K562 (cell line): ENCODE results near the gene ANTKMT. TPM values are rescaled to one million over a fixed set of nuclear protein-coding genes. Genes with fewer than 3 reads are reported as not detected.

Experiments
- HOXB6 ChIP-seq: fragments of 250-450 bp; sonication (Bioruptor Pico); IDR thresholded peaks from 2 replicates; pipeline ENCODE4 v1.5.1; 2022; ENCODE audit warnings: mild to moderate bottlenecking, borderline replicate concordance
- IRF2 ChIP-seq: sonication (generic); formaldehyde crosslinking; IDR thresholded peaks from 2 replicates; pipeline ENCODE4 v1.8.1; 2022; ENCODE audit warnings: mild to moderate bottlenecking, missing genetic modification reagents
- MBD2 ChIP-seq: sonication (generic); IDR thresholded peaks from 2 replicates; pipeline ENCODE4 v1.6.1; 2016; ENCODE audit warnings: low read depth, borderline replicate concordance
- POLR2AphosphoS5 ChIP-seq: IDR thresholded peaks from 2 replicates; pipeline ENCODE4 v1.6.1; 2011; ENCODE audit warnings: mild to moderate bottlenecking, low read depth, low read length, moderate library complexity; ENCODE audit not compliant: control insufficient read depth, insufficient read depth
- SMARCB1 ChIP-seq: IDR thresholded peaks from 2 replicates; pipeline ENCODE4 v1.6.1; 2011; ENCODE audit warnings: improper control_type of control experiment, low read depth; ENCODE audit not compliant: insufficient read length
- ZBTB8A ChIP-seq: fragments of 450-650 bp; IDR thresholded peaks from 2 replicates; pipeline ENCODE4 v1.6.1; 2018; ENCODE audit warnings: mild to moderate bottlenecking, moderate library complexity; ENCODE audit not compliant: partially characterized antibody
- ZNF212 ChIP-seq: fragments of 450-650 bp; formaldehyde crosslinking; IDR thresholded peaks from 2 replicates; pipeline ENCODE4 v1.4.0; 2020; ENCODE audit warnings: mild to moderate bottlenecking
- polyA plus RNA-seq, 8 experiments: library from polyadenylated mRNA; depleted of rRNA in 4 of 8; stranded (reverse) in 5 of 8; unstranded in 3 of 8; fragments of >200 nt; fragmentation: Nextera tagmentation in 2 of 8; fragmentation: Illumina TruSeq in 1 of 8; extraction: Ambion mirVana in 2 of 8; extraction: Trizol in 1 of 8; gene quantifications; 2 replicates each; pipeline versions ENCODE4 v1.2.1 to v1.2.3, GENCODE V29; 2011 to 2014; ENCODE audit warnings: inconsistent platforms in 1 of 8, missing spikeins in 1 of 8
- total RNA-seq, 7 experiments: library from RNA; depleted of rRNA in 6 of 7; stranded (reverse); fragments of >200 nt in 6 of 7; fragmentation: Illumina TruSeq in 2 of 7; extraction: Trizol in 2 of 7; gene quantifications; 2 replicates each; pipeline versions ENCODE4 v1.2.1 to v1.2.3, GENCODE V29; 2011 to 2021; ENCODE audit warnings: low replicate concordance in 1 of 7
- TF ChIP-seq, protein P1 (sequence below): fragments of 450-650 bp; IDR thresholded peaks from 2 replicates; pipeline ENCODE4 v1.6.1; 2017; ENCODE audit warnings: antibody characterized with exemption
- TF ChIP-seq, protein P2 (sequence below): fragments of 450-650 bp; IDR thresholded peaks from 2 replicates; pipeline ENCODE4 v1.7.0; 2016; ENCODE audit warnings: borderline replicate concordance
- TF ChIP-seq, protein P3 (sequence below): sonication (generic); formaldehyde crosslinking; IDR thresholded peaks from 2 replicates; pipeline ENCODE4 v1.9.0; 2022; ENCODE audit warnings: mild to moderate bottlenecking, missing genetic modification reagents
- TF ChIP-seq, protein P4 (sequence below), 2 experiments: fragments of 450-650 bp; formaldehyde crosslinking in 1 of 2; IDR thresholded peaks; 2 replicates each; pipeline versions ENCODE4 v1.4.0 to v1.6.1; 2014 to 2020; ENCODE audit warnings: mild to moderate bottlenecking in 2 of 2, borderline replicate concordance in 1 of 2, low read depth in 1 of 2

Gene ANTKMT
- total and polyA plus RNA-seq, 9 of the 15 experiments (the other 6 are each of a cell fraction or from before 2014, with no cell fraction given): 0.58 to 217 (median 19.1) TPM

DNA sequence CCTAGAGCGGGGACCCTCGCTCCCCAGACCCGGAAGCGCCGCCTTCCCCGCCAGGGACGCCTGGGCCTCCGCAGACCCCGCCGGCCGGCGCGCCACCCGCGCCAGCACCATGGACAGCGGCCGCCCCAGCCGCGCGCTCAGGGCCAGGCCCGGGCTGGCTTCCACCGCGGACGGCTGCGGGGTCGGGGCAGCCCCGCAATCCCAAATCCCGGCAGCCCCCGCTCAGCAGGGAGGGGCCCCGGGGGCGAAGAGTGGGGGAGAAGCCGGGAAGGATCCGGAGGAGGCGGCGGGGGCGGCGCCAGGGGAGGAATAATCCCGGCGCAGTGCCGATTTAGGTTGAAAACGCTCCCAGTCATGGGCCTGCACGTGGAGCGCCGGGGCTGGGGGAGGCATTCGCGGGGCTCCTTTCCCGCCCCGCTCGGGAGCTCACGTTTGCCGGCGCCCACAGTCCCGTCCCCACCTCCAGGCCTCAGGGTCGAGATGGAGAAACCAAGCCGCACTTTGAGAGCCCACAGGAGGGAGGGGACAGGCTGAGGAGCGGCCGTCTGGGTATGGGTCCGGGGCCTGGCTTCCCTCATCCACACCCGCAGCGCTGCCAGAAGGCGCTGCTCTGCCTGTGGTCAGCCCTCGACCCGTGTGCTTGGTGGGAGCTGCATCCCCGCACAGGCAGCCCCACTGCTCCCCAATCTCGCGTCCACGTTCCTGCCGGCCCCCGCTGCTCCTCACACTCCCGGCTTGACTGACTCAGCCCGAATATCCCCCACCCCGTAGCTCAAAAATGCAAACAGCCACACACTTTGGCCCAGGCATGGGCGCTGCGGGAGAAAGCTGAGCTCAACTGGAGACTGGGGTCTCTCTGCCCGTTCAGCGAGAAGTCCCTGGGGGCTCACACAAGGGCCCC, 20.0 kb upstream of the ANTKMT start (continued):
- TF ChIP-seq HOXB6 (no peak), ZBTB8A (no peak), SMARCB1 (no peak), MBD2 (no peak), POLR2AphosphoS5 (no peak), ZNF212 (no peak), IRF2 (CRISPR knock-in tag) (no peak)
- TF ChIP-seq, protein P1, sequence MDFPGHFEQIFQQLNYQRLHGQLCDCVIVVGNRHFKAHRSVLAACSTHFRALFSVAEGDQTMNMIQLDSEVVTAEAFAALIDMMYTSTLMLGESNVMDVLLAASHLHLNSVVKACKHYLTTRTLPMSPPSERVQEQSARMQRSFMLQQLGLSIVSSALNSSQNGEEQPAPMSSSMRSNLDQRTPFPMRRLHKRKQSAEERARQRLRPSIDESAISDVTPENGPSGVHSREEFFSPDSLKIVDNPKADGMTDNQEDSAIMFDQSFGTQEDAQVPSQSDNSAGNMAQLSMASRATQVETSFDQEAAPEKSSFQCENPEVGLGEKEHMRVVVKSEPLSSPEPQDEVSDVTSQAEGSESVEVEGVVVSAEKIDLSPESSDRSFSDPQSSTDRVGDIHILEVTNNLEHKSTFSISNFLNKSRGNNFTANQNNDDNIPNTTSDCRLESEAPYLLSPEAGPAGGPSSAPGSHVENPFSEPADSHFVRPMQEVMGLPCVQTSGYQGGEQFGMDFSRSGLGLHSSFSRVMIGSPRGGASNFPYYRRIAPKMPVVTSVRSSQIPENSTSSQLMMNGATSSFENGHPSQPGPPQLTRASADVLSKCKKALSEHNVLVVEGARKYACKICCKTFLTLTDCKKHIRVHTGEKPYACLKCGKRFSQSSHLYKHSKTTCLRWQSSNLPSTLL: no peak
- TF ChIP-seq, protein P2, sequence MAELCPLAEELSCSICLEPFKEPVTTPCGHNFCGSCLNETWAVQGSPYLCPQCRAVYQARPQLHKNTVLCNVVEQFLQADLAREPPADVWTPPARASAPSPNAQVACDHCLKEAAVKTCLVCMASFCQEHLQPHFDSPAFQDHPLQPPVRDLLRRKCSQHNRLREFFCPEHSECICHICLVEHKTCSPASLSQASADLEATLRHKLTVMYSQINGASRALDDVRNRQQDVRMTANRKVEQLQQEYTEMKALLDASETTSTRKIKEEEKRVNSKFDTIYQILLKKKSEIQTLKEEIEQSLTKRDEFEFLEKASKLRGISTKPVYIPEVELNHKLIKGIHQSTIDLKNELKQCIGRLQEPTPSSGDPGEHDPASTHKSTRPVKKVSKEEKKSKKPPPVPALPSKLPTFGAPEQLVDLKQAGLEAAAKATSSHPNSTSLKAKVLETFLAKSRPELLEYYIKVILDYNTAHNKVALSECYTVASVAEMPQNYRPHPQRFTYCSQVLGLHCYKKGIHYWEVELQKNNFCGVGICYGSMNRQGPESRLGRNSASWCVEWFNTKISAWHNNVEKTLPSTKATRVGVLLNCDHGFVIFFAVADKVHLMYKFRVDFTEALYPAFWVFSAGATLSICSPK: no peak
- TF ChIP-seq, protein P3, sequence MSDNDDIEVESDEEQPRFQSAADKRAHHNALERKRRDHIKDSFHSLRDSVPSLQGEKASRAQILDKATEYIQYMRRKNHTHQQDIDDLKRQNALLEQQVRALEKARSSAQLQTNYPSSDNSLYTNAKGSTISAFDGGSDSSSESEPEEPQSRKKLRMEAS (CRISPR knock-in tag): no peak; the same call in 1 of the 2 replicates
- TF ChIP-seq, protein P4, sequence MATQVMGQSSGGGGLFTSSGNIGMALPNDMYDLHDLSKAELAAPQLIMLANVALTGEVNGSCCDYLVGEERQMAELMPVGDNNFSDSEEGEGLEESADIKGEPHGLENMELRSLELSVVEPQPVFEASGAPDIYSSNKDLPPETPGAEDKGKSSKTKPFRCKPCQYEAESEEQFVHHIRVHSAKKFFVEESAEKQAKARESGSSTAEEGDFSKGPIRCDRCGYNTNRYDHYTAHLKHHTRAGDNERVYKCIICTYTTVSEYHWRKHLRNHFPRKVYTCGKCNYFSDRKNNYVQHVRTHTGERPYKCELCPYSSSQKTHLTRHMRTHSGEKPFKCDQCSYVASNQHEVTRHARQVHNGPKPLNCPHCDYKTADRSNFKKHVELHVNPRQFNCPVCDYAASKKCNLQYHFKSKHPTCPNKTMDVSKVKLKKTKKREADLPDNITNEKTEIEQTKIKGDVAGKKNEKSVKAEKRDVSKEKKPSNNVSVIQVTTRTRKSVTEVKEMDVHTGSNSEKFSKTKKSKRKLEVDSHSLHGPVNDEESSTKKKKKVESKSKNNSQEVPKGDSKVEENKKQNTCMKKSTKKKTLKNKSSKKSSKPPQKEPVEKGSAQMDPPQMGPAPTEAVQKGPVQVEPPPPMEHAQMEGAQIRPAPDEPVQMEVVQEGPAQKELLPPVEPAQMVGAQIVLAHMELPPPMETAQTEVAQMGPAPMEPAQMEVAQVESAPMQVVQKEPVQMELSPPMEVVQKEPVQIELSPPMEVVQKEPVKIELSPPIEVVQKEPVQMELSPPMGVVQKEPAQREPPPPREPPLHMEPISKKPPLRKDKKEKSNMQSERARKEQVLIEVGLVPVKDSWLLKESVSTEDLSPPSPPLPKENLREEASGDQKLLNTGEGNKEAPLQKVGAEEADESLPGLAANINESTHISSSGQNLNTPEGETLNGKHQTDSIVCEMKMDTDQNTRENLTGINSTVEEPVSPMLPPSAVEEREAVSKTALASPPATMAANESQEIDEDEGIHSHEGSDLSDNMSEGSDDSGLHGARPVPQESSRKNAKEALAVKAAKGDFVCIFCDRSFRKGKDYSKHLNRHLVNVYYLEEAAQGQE (IDR thresholded peaks at IDR 0.05; ENCODE audit: borderline replicate concordance): peak; percentile 99
- TF ChIP-seq, protein P4 (CRISPR knock-in tag; IDR thresholded peaks at IDR 0.05; ENCODE audit: low read depth): peak; percentile 99
